ENCODE results near the gene SORCS2.

The SORCS2 gene

DNA sequence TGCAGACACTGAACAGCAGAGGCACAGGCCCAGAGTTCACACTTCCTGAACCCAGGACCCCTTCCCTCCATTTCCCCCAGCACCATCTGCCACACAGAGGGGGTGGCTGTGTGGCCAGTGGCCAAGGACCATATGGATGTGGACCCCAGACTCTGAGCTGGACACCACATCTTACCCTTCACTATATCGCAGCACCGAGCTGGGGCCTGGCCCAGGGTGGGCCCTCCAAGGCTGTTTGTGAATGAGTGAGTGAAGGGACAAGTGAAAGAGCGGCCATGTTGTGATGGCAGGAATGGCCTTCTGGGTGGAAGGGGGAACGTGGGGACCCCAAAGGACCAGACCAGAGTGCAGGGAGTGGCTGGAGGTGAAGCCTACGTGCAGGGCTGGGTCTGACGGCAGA is 498.7 kb downstream of the SORCS2 start:
- no peak for DNase-seq (ENCODE audit: low read depth, low spot score)
- Histone ChIP-seq H3K27me3 (ENCODE audit: insufficient read depth, insufficient read length) (peaks cover 6% of the 10 kb centered on the region), H3K9ac (ENCODE audit: insufficient read length, low read depth) (no peak overlapping the region), H3K4me3 (ENCODE audit: insufficient read length, low read depth) (no peak overlapping the region), H3K9me3 (ENCODE audit: insufficient read depth, low read length) (no peaks in the 10 kb centered on the region), H3K36me3 (ENCODE audit: insufficient read depth, insufficient read length, low read length) (no peaks in the 10 kb centered on the region), H3K4me1 (ENCODE audit: insufficient read depth, insufficient read length) (no peaks in the 10 kb centered on the region)
- TF ChIP-seq SUZ12 (IDR thresholded peaks at IDR 0.05; ENCODE audit: extremely low read depth, insufficient read depth, insufficient read length) (no peak), ZNF274 (IDR thresholded peaks at IDR 0.05; ENCODE audit: low read depth, low read length) (no peak), YY1 (IDR thresholded peaks at IDR 0.05; ENCODE audit: insufficient read depth, insufficient read length) (no peak)

DNA sequence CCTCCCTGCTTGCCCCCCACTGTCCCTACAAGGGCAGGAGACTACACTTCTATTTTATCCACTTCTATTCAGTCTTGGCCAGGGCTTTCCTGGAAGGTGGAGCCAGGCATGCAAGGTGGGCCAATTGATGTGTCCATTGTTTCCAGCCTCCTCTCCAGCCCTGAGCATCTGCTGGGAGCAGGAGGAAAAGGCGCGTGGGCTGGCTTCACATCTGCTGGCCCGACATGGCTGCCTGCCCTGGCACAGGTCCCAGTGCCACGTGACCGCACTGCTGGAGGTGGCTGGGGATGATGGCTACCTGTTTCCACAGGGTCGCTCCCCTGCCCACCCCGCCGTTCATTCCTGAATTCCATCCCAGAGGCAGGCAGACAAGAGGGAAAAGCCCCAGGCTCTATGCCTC is 499.6 kb downstream of the SORCS2 start:
- DNase-seq (ENCODE audit: low read depth, low spot score), result no peak
- no peaks in the 10 kb centered on the region for H3K4me1 ChIP-seq (ENCODE audit: insufficient read depth, insufficient read length)
- no peak overlapping the region for H3K4me3 ChIP-seq (ENCODE audit: insufficient read length, low read depth)
- peaks cover 6% of the 10 kb centered on the region for H3K27me3 ChIP-seq (ENCODE audit: insufficient read depth, insufficient read length)
- H3K9me3 ChIP-seq (ENCODE audit: insufficient read depth, low read length), result no peaks in the 10 kb centered on the region
- no peaks in the 10 kb centered on the region for H3K36me3 ChIP-seq (ENCODE audit: insufficient read depth, insufficient read length, low read length)
- TF ChIP-seq YY1 (IDR thresholded peaks at IDR 0.05; ENCODE audit: insufficient read depth, insufficient read length) (no peak), SUZ12 (IDR thresholded peaks at IDR 0.05; ENCODE audit: extremely low read depth, insufficient read depth, insufficient read length) (no peak), ZNF274 (IDR thresholded peaks at IDR 0.05; ENCODE audit: low read depth, low read length) (no peak)
- H3K9ac ChIP-seq (ENCODE audit: insufficient read length, low read depth), result no peak overlapping the region

DNA sequence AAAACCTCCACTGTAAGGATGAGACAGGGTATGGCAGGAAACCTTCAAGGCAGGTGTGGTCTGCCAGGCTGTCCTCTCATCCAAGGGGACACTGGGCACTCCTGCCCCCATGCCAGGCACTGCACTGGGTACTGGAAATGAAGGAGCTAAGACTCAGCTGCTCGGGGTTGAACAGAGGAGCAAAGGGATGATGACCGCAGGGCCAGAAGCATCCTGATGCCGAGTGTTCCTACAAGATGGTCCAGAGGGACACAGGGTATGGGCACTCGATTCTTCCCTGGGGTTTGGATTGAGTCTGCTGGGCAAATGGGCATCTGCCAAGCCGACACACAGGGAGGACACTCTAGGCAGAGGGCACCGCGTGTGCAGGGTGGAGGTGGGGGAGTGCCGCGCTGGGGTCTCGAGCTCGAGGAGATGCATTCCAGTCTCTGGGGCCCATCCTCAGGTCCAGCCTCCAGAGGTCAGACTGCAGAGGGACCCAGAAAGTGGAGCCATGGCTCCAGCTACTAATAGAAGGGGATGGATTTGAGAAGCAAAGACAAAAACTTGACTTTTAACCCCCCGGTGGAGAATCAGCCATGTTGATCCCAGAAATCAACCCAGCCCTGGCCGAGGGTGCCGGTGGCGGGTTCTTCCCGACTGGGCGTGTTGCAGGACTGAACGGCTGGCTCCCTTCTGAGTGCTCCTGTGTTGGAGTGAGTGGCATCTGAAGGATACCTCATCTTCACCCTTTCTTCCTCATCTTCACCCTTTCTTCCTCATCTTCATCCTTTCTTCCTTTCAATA is 500.3 kb downstream of the SORCS2 start:
- Histone ChIP-seq H3K4me3 (ENCODE audit: insufficient read length, low read depth) (no peak overlapping the region), H3K9me3 (ENCODE audit: insufficient read depth, low read length) (no peaks in the 10 kb centered on the region), H3K4me1 (ENCODE audit: insufficient read depth, insufficient read length) (no peaks in the 10 kb centered on the region), H3K36me3 (ENCODE audit: insufficient read depth, insufficient read length, low read length) (no peaks in the 10 kb centered on the region), H3K9ac (ENCODE audit: insufficient read length, low read depth) (no peak overlapping the region), H3K27me3 (ENCODE audit: insufficient read depth, insufficient read length) (peaks cover 6% of the 10 kb centered on the region)
- DNase-seq (ENCODE audit: low read depth, low spot score), result no peak
- TF ChIP-seq SUZ12 (IDR thresholded peaks at IDR 0.05; ENCODE audit: extremely low read depth, insufficient read depth, insufficient read length), result no peak
- no peak for TF ChIP-seq ZNF274 (IDR thresholded peaks at IDR 0.05; ENCODE audit: low read depth, low read length)
- TF ChIP-seq YY1 (IDR thresholded peaks at IDR 0.05; ENCODE audit: insufficient read depth, insufficient read length), result no peak

DNA sequence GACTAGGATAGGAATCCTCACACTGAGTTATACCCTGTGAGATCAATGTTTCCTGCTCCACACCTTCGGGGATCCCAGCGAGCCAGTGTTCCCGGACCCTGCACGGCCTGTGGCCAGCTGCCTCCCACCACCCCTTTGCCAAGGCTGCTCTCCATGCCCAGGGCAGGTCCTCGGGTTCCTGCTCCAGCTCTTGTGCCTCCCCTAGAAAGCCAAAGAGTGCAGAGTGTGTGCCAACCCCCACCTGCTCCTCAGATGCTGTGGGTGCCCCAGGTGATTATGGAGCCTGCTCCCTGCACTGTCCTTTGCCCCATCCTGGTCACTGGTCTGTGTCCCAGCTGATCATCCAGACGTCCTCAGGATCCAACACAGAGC is 500.9 kb downstream of the SORCS2 start:
- no peaks in the 10 kb centered on the region for H3K36me3 ChIP-seq (ENCODE audit: insufficient read depth, insufficient read length, low read length)
- no peak for DNase-seq (ENCODE audit: low read depth, low spot score)
- H3K9me3 ChIP-seq (ENCODE audit: insufficient read depth, low read length), result no peaks in the 10 kb centered on the region
- H3K4me3 ChIP-seq (ENCODE audit: insufficient read length, low read depth), result no peak overlapping the region
- peaks cover 6% of the 10 kb centered on the region for H3K27me3 ChIP-seq (ENCODE audit: insufficient read depth, insufficient read length)
- H3K9ac ChIP-seq (ENCODE audit: insufficient read length, low read depth), result no peak overlapping the region
- TF ChIP-seq SUZ12 (IDR thresholded peaks at IDR 0.05; ENCODE audit: extremely low read depth, insufficient read depth, insufficient read length) (no peak), ZNF274 (IDR thresholded peaks at IDR 0.05; ENCODE audit: low read depth, low read length) (no peak), YY1 (IDR thresholded peaks at IDR 0.05; ENCODE audit: insufficient read depth, insufficient read length) (no peak)
- no peaks in the 10 kb centered on the region for H3K4me1 ChIP-seq (ENCODE audit: insufficient read depth, insufficient read length)

DNA sequence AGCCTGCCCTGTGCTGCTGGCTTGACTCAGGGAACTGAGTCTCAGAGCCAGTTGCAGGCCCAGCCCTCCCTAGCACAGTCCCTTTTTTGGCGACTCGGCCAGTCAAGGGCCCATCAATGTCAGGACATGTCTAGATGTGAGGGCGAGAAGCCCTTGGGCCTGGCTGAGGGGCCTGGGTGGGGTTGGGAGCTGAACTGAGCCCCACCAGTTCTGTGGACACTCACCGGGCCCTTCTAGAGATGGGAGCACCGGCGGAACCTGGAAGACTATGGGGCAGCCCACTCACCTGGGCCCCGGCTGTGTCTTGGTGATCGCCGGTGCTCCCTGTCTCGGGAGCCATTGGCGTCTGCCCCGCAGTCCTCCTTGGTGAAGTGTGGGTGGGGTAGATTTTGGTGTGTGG is 501.4 kb downstream of the SORCS2 start:
- Histone ChIP-seq H3K9me3 (ENCODE audit: insufficient read depth, low read length) (no peaks in the 10 kb centered on the region), H3K9ac (ENCODE audit: insufficient read length, low read depth) (no peak overlapping the region), H3K36me3 (ENCODE audit: insufficient read depth, insufficient read length, low read length) (no peaks in the 10 kb centered on the region), H3K4me3 (ENCODE audit: insufficient read length, low read depth) (no peak overlapping the region), H3K27me3 (ENCODE audit: insufficient read depth, insufficient read length) (peaks cover 6% of the 10 kb centered on the region), H3K4me1 (ENCODE audit: insufficient read depth, insufficient read length) (no peaks in the 10 kb centered on the region)
- no peak for DNase-seq (ENCODE audit: low read depth, low spot score)
- TF ChIP-seq YY1 (IDR thresholded peaks at IDR 0.05; ENCODE audit: insufficient read depth, insufficient read length) (no peak), SUZ12 (IDR thresholded peaks at IDR 0.05; ENCODE audit: extremely low read depth, insufficient read depth, insufficient read length) (no peak), ZNF274 (IDR thresholded peaks at IDR 0.05; ENCODE audit: low read depth, low read length) (no peak)

DNA sequence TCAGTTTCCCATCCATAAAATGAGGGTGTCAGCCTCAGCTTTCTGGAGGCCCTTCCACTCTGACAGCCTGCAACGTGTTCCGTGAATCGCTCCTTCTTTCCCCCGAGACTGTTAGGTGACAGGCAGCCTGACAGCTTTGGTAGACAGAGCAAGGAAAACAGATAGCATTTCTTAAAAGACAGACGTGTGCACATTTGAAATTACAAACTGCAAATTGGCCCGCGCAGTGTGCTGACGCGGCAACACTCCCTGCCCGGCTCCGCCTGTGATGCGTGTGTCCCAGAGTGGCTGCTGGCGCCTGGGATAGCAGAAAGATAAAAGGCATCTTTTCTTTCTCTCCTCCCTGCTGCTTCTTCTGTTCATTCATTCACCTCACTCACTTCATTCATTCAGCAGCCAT is 502.0 kb downstream of the SORCS2 start:
- H3K9ac ChIP-seq (ENCODE audit: insufficient read length, low read depth), result no peak overlapping the region
- no peak for DNase-seq (ENCODE audit: low read depth, low spot score)
- TF ChIP-seq YY1 (IDR thresholded peaks at IDR 0.05; ENCODE audit: insufficient read depth, insufficient read length) (no peak), ZNF274 (IDR thresholded peaks at IDR 0.05; ENCODE audit: low read depth, low read length) (no peak), SUZ12 (IDR thresholded peaks at IDR 0.05; ENCODE audit: extremely low read depth, insufficient read depth, insufficient read length) (no peak)
- H3K36me3 ChIP-seq (ENCODE audit: insufficient read depth, insufficient read length, low read length), result no peaks in the 10 kb centered on the region
- peaks cover 6% of the 10 kb centered on the region for H3K27me3 ChIP-seq (ENCODE audit: insufficient read depth, insufficient read length)
- H3K9me3 ChIP-seq (ENCODE audit: insufficient read depth, low read length), result no peaks in the 10 kb centered on the region
- H3K4me3 ChIP-seq (ENCODE audit: insufficient read length, low read depth), result no peak overlapping the region
- H3K4me1 ChIP-seq (ENCODE audit: insufficient read depth, insufficient read length), result peaks cover 4% of the 10 kb centered on the region

DNA sequence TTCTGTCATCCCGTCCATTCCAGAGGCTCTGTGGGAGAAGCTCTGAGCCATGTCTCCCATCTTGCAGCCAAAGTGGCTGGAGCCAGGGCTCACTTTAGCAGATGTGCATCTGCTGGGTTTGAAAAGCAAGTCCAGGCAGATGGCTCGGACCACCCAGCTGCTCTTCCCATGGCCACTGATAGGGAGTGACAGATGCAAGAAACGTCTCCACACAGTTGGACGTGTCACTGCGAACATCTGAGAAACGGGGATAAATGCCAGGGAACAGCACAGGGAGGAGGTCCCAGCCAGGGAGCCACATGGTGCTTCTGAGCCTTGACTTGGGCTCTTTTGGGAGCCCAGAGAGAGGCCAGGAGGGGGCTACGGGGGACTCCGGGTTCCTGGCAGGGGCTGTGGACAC is 505.0 kb downstream of the SORCS2 start:
- no peaks in the 10 kb centered on the region for H3K36me3 ChIP-seq (ENCODE audit: insufficient read depth, insufficient read length, low read length)
- TF ChIP-seq ZNF274 (IDR thresholded peaks at IDR 0.05; ENCODE audit: low read depth, low read length), result no peak
- DNase-seq (ENCODE audit: low read depth, low spot score), result no peak
- peaks cover 2% of the 10 kb centered on the region for H3K27me3 ChIP-seq (ENCODE audit: insufficient read depth, insufficient read length)
- H3K9me3 ChIP-seq (ENCODE audit: insufficient read depth, low read length), result no peaks in the 10 kb centered on the region
- no peak overlapping the region for H3K4me3 ChIP-seq (ENCODE audit: insufficient read length, low read depth)
- H3K9ac ChIP-seq (ENCODE audit: insufficient read length, low read depth), result no peak overlapping the region
- H3K4me1 ChIP-seq (ENCODE audit: insufficient read depth, insufficient read length), result peaks cover 15% of the 10 kb centered on the region
